Activated gamma-delta T cell (primary cell): ENCODE measurements around the gene TMA16.
"Not testable (repeated sequence)": the region's sequence is repeated elsewhere in the genome, so short reads cannot be mapped to it uniquely, and the experiment has no call there.

ENCODE experiments used
- DNase-seq: peaks from one replicate; lab custom pipeline; 2025; lab: John Stamatoyannopoulos, UW

Gene TMA16

DNA sequence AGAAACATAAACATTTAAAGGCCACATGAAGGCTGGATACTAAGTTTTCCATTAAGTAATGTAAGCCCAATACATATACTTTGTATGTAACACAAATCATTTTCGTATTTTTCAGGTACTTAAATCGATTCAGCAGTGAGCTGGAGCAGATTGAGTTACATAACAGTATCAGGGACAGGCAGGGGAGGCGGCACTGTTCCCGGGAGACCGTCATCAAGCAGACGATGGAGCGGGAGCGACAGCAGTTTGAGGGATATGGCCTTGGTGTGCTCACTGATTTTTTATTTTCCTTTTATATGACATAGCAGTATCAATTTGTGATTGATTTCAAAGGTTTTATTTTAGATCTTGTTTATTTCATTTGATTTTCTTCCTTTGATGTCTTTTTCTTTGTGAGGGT, 20.7 kb downstream of the TMA16 start:
- no peak for DNase-seq

DNA sequence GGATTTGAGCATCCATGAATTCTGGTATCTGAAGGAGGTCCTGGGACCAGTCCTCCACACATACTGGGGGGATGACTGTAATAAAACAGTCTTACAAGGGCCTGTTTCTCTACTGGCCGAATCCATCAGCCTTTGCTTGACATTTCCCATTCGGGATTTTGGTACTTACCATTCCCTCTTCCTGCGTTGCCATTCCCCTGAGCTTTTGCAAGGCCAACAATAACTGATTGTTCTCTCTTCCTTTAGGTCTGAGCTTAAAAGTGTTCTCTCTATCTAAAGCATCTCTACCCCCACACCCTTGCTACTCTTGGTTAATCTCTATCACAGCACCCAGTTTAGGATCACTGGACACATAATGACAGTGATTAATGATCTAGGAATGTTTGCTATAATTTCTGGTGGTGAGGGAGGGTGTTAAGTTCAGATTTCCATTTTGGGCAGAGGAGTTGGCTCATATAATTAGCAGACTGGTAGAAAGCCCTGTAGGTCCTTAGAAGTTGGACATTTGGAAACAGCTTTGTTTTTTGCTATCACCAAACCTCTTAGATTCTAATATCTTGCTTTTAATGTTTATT, 29.4 kb downstream of the TMA16 start:
- no peak for DNase-seq

DNA sequence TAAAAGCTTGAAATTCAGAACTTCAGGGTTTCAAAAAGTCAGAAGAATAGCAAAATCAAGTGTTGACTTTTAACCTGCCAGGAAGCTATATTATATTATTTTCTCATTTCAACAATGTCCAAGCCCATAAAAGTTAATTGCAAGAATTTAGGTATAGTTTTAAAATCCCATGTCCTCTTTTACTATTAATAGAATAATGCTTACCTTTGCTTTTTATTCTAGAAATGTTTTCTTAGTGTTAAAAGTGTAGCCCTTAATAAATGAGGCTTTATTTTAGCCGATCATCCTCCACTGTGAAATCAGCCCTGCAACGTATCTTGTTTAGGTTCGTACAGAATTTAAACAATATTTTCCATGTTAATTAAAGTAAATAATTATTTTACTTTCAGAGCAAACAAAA, 31.5 kb downstream of the TMA16 start:
- DNase-seq = no peak

DNA sequence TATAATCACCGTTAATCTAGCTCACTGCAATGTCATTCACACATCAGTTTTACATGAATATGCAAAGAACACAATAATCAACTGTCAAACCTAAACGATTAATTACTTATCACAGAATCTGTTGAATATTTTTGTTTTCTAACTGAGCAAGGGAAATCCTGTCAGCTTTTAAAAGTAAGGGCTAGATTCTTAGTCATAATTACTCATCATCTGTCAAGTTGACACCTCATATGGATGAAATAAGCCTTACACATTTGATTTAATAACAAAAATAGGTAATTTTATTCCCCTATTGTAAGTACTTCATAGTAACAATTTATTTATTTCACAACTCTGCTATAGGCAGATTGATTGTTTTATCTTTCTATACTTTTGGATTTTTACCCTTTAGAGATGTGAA, 32.7 kb downstream of the TMA16 start:
- DNase-seq = no peak

DNA sequence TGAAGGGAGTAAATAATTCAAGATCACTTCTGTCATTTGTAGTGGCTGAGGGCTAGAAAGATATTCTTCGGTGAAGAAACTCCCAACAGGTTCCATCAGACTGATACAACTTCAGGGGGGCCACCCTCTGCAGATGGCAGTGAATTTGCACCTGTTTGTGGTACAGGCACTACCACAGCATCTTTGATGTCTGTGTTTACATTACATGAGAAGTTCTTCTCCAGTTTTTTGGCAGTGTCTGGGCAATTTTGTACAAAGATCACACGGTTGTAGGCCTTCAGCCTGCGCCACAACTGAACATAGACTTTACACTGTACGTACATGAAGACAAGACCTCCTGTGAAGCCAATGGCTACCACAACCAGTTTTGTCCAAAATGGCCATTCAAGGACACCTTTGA, 34.2 kb downstream of the TMA16 start:
- DNase-seq = no peak

DNA sequence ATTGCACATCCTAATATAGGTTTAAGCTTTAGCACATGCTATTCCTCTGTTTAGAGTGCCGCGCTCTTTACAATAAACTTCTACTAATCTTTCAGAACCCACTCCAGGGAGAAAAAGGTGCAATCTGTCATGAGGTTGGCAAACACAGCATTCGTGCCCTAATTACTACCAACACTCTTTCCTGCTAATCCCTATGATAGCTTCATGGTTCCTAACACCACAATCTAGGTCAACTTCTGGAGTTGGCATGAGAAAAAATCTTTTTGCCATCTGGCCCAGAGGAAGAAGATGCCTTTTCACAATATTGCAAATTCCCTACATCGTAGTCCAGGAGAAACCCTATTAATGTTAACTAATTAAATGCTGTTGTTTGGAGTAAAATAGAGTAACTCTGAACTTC, 39.6 kb downstream of the TMA16 start:
- DNase-seq = no peak

DNA sequence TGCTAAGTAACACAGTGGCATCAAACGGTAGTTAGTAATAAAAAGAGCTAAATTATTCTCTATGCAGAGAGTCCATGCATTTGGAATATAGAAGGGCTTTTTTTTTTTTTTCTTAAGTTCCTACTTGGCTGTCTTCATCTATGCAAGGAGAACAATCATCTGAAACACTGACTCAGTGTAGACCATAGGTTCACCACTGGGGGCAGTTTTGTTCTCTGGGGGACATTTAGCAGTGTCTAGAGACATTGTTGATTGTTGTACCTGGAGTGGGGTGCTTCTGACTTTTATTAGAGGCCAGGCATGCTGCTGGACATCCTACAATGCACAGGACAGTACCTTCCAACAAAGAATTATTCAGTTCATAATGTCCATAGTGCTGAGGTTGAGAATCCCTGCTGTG, 41.2 kb downstream of the TMA16 start:
- no peak for DNase-seq

DNA sequence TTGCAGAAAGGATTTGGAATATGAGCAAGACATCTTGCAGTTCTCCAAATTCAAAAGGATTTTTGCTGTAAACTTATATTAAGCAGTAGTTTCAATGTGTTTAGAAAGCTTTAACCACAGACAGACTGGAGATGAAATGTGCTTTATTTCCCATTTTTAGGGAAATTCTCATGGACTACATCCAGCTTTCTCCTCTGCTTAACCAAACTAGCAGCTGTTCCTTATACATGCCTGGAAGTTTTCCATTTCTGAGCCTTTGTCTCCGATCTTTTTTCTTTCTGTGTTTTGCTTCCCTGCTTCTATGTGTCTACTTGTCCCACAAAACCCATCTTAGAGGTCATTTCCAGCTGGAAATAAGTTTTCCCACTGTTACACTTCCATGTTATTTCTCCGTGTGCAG, 41.6 kb downstream of the TMA16 start:
- DNase-seq = no peak

DNA sequence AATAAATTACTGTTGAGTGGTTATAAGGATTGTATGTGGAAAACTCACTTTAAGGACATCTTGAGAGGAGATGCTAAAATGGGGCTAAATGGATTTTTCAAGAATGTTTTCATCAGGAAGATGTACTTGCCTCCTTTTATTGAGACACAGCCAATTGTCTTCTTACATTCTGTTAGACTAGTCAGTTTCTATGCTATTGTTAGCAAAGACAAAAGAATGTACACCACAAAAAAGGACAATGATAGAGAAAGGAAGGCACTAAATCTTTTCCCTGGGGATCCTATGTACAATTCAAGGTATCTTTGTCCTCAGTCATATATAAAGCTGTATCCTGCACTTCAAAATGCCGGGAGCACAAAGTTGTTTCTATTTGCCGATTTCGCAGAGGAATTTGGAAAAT, 42.6 kb downstream of the TMA16 start:
- no peak for DNase-seq

DNA sequence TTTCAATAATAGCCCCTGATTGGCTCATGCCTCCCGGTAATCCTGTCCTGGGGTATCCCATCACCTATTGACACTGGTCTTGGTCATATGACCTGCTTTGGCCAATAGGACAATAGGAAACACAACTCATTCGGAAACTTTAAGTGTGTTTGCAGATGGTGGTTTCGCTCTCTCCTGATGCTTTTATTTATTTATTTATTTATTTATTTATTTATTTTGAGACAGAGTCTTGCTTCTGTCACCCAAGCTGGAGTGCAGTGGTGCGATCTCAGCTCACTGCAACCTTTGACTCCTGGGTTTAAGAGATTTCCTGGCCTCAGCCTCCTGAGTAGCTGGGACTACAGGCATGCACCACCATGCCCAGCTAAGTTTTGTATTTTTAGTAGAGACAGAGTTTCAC, 44.3 kb downstream of the TMA16 start:
- not testable (repeated sequence) for DNase-seq

DNA sequence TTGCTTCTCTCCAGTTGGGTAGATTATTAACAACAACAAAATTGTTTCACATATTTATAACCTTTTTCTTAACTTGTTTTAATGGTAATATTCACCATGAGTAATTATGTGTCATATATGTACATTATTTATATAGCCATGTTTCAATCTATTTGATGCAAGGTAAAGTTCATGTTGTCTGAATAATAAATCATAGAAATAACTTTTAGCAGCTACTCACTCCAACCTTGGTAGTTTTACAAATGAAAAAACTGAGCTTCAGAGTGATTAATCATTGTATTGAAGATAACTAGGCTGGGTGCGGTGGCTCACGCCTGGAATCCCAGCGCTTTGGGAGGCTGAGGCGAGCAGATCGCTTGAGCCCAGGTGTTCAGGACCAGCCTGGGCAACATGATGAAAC, 46.0 kb downstream of the TMA16 start:
- DNase-seq = no peak

DNA sequence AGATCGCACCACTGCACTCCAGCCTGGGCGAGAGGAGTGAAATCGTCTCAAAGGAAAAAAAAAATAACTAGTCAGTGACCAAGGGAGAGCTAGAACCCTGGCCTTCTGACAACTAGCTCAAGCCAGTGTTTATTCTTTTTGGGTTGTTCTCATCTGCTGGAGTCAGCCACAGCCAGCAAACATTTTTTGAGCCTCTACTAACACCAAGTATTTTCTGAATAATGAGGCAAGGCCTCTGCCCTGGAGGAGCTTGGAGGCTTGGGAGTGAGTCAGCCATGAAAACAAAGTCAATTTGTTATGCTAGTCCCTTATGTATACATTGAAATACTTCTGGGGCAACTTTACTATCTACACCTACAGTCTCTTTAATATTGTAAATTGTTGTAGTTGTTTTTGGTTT, 46.5 kb downstream of the TMA16 start:
- DNase-seq = no peak

DNA sequence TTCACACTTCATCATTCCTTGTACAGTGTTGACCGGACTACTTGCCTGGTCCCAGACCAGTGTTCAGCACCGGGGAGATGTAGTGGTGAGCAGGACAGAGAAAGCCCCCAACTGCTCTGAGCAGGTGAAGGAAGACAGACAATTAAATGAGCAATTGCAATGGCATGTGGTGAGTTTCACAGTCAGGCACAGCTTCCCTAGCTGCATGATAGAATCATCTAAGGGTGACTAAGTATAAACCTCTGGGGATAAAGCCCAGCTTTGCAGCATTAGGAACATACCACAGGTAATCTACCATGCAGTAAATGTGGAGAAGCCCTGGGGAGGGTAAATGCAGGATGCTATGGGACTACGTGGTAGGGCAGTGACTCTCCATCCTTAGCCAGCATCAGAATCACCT, 47.8 kb downstream of the TMA16 start:
- no peak for DNase-seq

DNA sequence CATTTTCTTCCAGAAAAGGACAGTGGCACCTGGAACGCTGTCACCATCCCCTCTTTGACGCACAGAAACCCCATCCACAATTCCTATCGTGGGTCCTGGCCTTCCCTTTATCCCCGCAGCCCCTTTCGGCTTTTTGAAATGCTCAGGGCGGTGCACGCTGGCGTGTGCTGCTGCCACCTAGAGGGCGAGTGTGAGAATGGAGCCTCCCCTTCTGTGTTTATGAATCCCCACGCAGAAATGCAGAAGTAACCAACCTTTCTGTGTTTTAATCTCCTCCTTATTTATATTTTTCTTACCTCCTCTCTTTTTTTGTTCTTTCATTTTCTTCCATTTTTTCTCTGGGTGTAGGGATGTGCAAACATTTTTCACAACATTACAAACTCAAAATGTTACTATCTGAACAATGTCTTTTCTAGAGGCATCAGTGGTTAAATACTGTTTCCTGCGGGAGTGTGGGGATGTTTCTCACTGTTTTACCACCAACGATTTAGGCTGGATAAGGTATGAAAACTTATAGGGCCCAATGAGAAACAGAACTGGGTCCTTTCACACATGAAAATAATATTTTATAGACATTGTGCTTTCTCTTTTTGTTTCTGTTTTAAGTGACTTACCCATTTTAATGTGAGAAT, 50.0 kb downstream of the TMA16 start:
- DNase-seq = no peak

DNA sequence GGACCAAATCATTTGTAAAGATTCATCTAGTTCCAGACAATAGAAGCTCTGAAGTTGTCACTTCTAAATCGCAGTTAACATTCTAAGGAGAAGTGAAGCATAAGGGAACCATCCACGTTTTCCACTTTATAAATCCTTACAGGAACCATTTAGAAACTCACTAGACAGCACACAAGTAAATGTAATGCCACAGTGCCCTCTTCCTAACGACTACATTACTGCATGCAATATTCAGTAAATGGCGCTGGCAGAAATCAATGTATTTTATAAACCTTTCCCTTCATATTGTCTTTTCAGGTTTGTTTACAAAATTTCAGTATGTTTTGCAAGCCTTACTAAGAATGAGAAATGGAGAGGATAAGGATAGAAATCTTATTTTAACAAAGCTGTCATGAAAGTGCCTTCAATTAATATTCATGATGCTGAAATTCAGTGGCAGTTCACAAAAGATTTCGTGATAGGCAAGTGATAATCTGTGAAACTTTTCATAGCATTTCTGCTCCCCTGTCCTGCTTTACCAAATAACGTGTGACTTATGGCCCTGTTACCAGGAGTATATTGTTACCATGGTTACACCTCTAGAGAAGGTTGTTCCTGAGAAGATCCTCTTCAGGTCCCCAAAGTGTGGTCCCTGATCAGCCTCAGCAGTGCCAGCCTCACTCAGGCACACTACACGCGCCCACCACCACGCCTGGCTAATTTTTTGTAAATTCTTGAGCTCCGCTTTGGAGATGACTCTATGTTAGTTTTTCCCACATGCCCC, 54.2 kb downstream of the TMA16 start:
- DNase-seq = no peak

DNA sequence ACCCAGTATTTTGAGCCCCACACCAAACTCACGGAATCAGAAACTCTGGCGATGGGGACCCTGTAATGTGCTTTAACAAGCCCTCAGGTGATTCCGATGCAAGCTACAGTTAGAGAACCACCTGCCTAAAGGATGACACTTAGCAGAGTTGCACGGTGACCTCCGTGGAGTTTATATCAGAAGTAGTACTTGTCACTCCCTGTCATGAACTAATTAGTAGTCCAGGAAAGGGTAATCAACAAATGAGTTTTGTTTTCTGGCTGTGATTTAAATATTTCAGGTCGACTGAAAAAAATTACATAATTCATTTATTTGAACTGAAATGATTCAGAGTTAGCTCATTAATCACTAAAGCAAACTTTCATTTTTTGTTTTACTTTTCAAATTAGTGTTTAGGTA, 56.4 kb downstream of the TMA16 start:
- DNase-seq = no peak

DNA sequence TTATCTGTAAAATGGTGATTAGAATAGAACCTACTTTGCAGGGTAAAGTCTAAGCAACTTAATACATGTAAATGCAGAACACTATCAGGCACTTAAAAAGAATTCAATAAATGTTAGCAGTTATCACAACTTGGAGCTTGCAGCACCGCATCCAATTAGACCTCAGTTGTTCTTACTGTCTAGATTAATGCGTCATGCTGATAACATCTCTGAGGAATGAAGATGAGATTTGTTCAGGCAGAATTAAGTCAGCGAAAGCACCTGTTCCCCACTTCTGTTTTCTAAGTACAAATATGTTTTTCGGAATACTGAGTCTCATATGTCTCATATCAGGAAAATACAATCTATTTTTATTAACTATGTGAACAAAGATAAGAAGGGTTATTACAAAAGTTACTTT, 58.7 kb downstream of the TMA16 start:
- DNase-seq = no peak

DNA sequence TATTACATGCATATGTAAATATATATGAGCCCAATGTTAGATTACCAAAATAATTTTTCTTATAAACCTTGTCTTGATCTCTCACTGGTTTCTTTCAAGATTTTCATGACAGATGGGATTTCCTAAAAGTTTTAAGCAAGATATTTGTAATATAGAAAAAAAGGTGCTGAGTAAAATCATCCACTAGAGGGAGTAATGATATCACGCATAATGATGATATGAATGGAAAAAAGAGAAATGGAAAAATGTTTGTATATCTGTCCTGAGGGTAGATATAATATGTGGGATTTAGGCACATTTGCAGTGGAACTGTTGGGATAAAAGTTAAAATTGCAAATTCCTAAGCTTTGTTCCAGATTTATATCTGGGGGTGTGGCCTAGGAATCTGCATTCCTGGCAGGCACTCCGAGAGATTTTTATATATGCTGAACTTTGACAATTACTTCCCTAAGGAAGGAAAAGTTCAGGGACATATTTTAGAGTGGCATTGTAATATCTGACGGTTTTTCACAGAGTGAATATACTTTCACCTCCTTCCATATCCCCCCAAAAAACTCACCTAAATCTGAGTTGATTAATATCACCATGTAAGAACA, 60.5 kb downstream of the TMA16 start:
- no peak for DNase-seq

DNA sequence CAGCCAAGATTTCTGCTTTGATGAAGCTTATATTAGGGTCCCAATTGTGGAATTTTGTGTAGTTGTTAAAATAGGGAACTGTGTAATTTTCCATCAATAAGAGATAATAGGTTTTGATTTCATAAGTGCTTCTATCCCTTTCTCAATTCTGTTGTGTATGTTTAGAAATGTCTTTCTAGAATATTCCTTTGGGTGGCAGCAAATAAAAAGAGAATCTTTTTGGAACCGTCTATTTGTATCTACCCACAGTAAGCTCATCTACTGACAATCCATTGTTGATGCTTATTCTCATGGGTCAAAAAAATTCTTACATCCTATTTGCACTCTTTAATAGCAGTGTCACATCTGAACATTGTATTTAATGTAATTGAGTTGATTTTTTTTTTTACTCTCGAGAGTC, 61.7 kb downstream of the TMA16 start:
- DNase-seq = no peak

DNA sequence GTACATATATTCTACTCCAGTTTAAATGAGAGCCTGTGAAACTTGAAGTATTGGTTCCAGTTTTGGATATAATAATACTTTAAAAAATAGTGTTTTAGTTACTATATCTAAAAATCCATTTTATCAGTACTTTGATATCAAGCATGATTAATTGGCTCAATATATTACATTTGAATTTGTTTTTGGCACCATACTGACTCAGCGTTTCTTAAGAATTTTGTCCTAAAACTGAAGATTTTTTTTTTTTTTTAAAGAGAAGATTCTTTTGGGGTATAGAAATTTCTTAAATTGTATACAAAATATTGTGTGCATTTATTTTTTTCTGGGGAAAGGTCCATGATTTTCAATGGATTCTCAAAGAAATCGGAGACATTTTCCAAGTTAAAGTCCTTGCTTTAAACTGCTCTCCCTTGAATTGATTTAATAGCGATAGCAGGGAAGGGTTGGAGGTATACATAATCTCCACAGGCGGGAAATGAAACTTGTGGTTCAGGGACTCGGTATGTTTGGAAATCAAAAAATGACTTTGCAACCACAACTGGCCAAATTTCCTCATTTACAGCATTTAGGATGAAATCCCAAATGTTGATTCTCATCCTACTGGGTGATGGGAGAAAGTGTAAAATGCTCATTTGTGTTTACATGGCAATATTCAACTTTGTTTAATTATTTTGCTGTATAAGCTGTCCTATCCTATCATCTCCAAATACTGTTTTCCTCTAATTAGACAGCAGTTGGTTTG, 62.3 kb downstream of the TMA16 start:
- no peak for DNase-seq

DNA sequence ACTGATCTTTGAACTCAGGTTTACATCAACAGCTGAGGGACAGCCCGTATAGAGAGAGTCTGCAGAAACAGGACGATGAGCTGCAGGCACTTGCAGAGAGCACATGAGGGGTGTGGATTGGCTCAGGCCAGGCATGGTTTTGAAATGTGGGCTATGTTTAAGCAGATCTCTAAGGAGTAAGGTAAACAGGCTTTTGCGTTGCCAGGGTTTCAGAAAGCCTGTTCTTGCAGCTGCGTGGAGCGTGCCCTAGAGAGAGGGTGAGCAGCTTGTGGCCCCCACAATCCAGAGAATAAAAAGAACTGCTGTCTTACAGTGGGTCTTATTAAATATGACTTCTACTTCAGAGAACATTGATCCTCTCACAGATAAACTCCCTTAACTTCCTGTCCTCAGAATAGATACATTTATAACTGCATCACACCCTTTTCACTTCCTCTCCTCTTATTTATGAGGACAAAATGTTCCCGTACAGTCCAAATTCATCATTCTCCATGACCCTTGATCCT, 64.1 kb downstream of the TMA16 start:
- DNase-seq = no peak

DNA sequence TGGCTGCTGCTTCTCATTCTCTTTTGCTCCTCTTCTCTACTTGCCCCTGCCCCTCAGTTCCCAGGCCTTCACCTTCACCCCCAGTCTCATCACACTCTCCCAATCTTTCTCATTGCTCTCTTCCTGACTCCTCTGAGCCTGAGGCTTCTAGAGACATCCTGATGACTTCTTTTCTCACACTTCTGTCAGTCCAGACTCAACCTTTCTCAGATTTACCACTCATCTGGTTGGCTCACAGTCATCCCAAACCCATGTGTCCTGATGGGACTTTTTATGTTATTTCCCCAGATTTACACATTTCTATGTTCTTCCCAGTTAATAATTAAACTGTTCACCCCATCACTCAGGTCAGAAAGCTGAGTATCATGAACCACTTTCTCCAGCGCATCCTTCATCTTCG, 68.0 kb downstream of the TMA16 start:
- no peak for DNase-seq
